ENCODE data around the gene YPEL3.

Gene YPEL3

DNA sequence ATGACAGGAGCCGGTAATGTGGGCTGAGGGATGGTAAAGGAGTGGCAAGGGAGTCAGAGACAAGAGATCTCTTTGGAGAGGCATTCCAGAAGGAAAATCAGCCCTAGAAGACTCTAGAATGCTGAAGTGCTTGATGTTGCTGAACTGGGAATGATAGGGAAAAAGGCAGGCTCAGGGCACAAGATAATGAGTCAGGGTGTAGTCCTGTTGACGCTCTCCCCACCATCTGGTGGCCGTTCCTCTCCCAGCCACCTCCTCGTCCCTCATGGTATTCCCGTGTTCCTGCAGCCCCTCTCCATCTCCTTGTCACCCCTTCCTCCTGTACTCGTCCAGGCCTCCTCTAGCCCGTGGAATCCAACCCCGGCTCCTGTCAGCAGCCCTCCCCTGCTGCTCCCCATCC lies 41.6 kb downstream of the YPEL3 start:
- no peak overlapping the region for H3K4me3 ChIP-seq (replicated peaks; ENCODE audit: low read depth, low read length)
- no peaks in the 10 kb centered on the region for H3K36me3 ChIP-seq (ENCODE audit: control insufficient read depth, insufficient read depth, low read length)
- no peaks in the 10 kb centered on the region for H3K27me3 ChIP-seq (replicated peaks; ENCODE audit: control insufficient read depth, insufficient read depth, low read length)
- TF ChIP-seq, protein P1, sequence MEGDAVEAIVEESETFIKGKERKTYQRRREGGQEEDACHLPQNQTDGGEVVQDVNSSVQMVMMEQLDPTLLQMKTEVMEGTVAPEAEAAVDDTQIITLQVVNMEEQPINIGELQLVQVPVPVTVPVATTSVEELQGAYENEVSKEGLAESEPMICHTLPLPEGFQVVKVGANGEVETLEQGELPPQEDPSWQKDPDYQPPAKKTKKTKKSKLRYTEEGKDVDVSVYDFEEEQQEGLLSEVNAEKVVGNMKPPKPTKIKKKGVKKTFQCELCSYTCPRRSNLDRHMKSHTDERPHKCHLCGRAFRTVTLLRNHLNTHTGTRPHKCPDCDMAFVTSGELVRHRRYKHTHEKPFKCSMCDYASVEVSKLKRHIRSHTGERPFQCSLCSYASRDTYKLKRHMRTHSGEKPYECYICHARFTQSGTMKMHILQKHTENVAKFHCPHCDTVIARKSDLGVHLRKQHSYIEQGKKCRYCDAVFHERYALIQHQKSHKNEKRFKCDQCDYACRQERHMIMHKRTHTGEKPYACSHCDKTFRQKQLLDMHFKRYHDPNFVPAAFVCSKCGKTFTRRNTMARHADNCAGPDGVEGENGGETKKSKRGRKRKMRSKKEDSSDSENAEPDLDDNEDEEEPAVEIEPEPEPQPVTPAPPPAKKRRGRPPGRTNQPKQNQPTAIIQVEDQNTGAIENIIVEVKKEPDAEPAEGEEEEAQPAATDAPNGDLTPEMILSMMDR (IDR thresholded peaks at IDR 0.05; ENCODE audit: insufficient read depth, low read length, poor library complexity, severe bottlenecking), result no peak
- DNase-seq (ENCODE audit: extremely low read depth, insufficient read length), result no peak

DNA sequence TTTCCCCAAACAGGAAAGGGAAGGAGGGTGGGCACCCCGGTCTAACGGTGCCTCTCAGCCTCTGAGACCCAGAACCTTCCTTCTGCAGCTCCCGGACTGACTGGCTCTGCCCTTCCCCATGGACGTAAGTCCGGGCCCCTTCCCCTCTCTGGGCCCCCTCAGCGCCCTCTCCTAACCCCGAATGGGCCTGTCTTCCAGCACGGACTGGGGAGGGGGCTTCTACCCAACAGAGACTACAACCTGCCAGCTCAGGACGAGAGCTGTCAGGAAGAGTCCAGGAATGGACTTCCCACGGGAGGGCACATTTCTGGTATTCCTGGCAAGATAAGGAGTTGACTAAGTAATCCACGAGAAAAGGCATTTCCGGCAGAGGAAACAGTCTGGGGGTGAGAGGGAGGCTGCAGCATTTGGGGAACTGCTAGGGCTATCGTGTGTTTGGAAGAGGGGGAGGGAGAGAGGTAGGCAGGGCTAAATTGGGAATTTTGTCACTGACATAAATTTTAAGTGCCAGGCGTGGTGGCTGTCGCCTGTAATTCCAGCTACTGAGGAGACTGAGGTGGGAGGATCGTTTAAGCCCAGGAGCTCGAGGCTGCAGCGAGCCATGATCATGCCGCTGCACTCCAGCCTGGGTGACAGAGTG lies 42.5 kb downstream of the YPEL3 start:
- DNase-seq (ENCODE audit: extremely low read depth, insufficient read length), result no peak

DNA sequence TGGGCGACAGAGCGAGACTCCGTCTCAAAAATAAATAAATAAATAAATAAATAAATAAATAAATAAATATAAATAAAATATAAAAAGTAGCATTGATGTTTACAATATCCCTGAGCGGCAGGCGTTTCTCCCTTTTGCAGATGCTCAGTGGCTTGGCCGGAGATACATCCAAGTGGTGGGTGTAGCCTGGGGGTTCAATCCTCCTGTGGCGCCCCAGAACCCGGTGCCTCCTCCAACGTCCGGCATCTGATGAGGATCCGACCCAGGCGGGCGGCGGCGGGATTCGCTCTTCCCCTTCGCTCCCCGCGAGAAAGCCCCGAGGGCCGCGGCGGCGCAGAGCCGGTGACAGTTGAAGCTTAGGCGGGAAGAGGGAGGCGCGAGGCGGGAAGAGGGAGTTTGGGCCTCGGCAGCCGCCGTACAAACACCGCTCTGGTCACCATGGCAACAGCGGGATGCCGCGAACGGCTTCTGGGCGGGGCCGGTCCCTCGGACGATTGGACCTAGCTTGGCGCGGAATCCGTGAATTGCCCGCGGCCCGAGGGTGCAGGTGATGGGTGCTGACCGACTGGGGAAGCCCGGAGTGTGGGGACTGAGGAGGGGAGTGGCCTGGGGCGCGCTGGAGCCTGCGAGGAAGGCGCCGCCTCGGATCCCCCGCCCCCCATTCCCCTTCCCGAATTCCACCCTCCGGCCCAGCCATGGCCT lies 43.2 kb downstream of the YPEL3 start:
- DNase-seq (ENCODE audit: extremely low read depth, insufficient read length), result peak; percentile 94
- peak overlapping the region; percentile 71 for H3K4me3 ChIP-seq (replicated peaks; ENCODE audit: low read depth, low read length)
- TF ChIP-seq, protein P1 (IDR thresholded peaks at IDR 0.05; ENCODE audit: insufficient read depth, low read length, poor library complexity, severe bottlenecking), result no peak
- H3K27me3 ChIP-seq (replicated peaks; ENCODE audit: control insufficient read depth, insufficient read depth, low read length), result no peaks in the 10 kb centered on the region
- no peaks in the 10 kb centered on the region for H3K36me3 ChIP-seq (ENCODE audit: control insufficient read depth, insufficient read depth, low read length)

More for the DNA sequence above, 42.5 kb downstream of the YPEL3 start:
- no peaks in the 10 kb centered on the region for H3K27me3 ChIP-seq (replicated peaks; ENCODE audit: control insufficient read depth, insufficient read depth, low read length)
- TF ChIP-seq, protein P1 (IDR thresholded peaks at IDR 0.05; ENCODE audit: insufficient read depth, low read length, poor library complexity, severe bottlenecking), result no peak
- peak overlapping the region; percentile 71 for H3K4me3 ChIP-seq (replicated peaks; ENCODE audit: low read depth, low read length)
- no peaks in the 10 kb centered on the region for H3K36me3 ChIP-seq (ENCODE audit: control insufficient read depth, insufficient read depth, low read length)

DNA sequence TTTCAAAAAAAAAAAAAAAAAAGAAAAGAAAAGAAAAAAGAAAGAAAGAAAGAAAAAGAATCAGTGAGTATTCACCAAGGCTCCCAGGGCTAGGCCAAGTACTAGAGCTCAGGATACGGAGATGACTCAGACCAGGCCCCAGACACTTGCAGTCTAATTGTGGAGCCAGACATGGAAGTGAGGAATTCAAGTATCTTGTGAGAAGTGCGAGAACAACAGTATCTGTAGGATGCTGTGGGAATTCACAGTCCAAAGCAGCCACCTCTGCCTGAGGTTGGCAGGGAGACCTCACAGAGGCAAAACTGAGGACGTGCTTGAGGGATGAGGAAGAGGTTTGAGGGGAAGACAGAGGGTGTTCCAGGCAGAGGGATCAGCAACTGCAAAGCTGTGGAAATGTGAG lies 44.5 kb downstream of the YPEL3 start:
- Histone ChIP-seq H3K4me3 (replicated peaks; ENCODE audit: low read depth, low read length) (no peak overlapping the region), H3K36me3 (ENCODE audit: control insufficient read depth, insufficient read depth, low read length) (no peaks in the 10 kb centered on the region), H3K27me3 (replicated peaks; ENCODE audit: control insufficient read depth, insufficient read depth, low read length) (no peaks in the 10 kb centered on the region)
- TF ChIP-seq, protein P1 (IDR thresholded peaks at IDR 0.05; ENCODE audit: insufficient read depth, low read length, poor library complexity, severe bottlenecking), result no peak
- no peak for DNase-seq (ENCODE audit: extremely low read depth, insufficient read length)

DNA sequence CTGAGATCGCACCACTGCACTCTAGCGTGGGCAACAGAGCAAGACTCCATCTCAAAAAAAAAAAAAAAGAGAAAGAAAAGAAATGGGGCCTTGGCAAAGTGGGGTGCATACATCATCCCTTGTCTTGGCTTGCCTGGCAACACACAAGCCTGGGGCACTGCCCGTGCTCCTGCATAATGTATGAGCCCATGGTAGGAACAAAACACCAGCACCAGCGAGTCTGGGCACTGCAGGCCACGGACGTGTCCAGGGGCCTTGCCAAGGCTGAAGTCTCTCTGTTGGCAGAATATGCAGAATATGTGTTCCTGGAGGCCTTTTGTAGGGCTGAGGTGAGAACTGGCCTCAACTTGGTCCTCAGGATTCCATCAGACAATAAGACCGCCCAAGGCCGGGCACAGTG lies 46.1 kb downstream of the YPEL3 start:
- DNase-seq (ENCODE audit: extremely low read depth, insufficient read length), result no peak

More for the DNA sequence above, 46.1 kb downstream of the YPEL3 start:
- TF ChIP-seq, protein P1 (IDR thresholded peaks at IDR 0.05; ENCODE audit: insufficient read depth, low read length, poor library complexity, severe bottlenecking), result no peak
- H3K4me3 ChIP-seq (replicated peaks; ENCODE audit: low read depth, low read length), result no peak overlapping the region
- no peaks in the 10 kb centered on the region for H3K36me3 ChIP-seq (ENCODE audit: control insufficient read depth, insufficient read depth, low read length)
- no peaks in the 10 kb centered on the region for H3K27me3 ChIP-seq (replicated peaks; ENCODE audit: control insufficient read depth, insufficient read depth, low read length)
